Stimulated activated CD4-positive, alpha-beta T cell treated with anti-CD3 and anti-CD28 coated beads, Interleukin-2, amount 100 ng/mL, for 4 hours (primary cell): ENCODE data around the gene LPP.

Source experiments
- DNase-seq: peaks from one replicate; pipeline ENCODE4 v3.0.0-alpha.2; 2020; ENCODE audit warnings: low read depth

LPP gene

GRCh38 chr3:188918093-188918492, 764.1 kb downstream of the LPP start:
- DNase-seq: no peak

DNA sequence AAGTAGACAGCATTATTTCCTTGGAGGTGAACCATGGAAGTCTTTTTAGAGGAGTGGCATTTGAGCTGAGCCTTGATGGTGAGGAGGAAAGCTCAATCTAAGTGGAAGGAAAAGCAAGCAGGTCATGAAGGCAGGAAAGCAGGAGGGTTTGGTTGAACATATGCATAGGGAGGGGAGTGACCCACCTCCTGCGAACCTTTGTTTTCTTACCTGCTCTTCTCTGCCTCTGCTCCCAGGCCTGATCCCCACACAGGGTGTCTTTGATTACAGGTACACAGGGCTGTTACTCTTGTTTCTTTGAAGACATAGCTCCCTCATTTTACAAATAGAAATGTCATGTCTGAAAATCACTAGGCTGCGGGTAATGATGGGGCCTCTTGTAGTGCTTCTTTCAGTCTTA, 769.7 kb downstream of the LPP start:
- no peak for DNase-seq

- no peak for DNase-seq
Measured at GRCh38 chr3:188925376-188925775, 771.4 kb downstream of the LPP start.

DNA sequence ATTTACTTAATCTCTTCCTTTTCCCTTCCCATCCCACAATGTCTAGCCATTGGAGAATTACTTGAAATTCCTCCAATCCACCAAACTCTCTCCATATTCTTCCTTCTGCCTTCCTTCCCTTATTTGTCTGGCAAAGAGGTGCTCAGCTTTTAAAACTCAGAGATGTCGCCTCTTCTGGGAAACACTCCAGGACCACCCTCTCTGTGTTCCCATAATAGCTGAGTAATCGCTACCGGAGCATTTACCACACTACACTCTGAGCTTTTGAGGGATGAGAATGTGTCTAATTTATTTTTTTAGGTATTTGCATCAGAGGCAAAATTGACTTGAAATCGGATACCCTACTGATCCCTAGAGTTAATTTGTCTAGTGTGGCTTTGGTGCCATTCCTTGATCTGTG, 772.2 kb downstream of the LPP start:
- no peak for DNase-seq

GRCh38 chr3:188926741-188927511, 773.0 kb downstream of the LPP start:
- DNase-seq: no peak

DNA sequence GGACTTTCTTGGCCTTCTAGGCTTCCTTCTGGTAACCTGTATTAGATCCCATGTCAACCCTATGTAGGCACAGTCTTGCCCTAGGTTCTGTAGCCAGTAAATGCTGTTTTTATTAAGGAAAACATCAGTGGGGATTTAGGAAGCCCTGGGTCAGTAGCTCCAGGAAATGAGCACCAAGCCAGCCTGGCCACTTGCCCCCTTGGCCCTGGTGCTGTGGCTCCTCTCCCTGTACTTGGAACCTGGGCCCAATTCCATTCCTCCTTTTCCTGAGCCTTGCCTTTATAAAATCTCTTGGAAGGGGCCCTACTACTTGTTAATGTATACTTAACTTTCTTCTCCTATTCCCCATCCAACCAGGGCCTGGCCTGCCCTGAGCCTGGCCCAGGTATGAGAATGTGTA, 774.0 kb downstream of the LPP start:
- DNase-seq: no peak

- DNase-seq: no peak
Measured at GRCh38 chr3:188929137-188929536, 775.2 kb downstream of the LPP start.

DNA sequence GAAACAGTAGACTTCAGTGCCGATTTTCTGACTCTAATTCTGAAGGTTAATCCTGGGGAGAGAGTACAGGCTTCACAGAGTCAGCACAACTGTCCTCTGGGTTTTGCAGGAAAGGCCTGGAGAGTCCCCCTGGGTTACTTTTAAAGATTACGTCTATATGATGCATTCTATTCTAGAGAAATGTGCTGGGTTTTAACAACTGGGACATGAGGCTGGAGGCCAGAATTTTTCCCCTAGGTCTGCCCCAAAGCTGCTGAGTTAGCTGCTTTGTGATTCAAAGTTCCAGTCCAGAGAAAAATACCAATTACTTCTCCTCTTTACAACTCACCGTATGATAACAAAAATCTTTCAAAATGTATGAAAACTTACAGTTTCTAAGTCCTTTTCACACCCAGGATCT, 777.1 kb downstream of the LPP start:
- DNase-seq: no peak

- DNase-seq: no peak
Measured at GRCh38 chr3:188931531-188931930, 777.6 kb downstream of the LPP start.

- no peak for DNase-seq
Measured at GRCh38 chr3:188934989-188935388, 781.0 kb downstream of the LPP start.

DNA sequence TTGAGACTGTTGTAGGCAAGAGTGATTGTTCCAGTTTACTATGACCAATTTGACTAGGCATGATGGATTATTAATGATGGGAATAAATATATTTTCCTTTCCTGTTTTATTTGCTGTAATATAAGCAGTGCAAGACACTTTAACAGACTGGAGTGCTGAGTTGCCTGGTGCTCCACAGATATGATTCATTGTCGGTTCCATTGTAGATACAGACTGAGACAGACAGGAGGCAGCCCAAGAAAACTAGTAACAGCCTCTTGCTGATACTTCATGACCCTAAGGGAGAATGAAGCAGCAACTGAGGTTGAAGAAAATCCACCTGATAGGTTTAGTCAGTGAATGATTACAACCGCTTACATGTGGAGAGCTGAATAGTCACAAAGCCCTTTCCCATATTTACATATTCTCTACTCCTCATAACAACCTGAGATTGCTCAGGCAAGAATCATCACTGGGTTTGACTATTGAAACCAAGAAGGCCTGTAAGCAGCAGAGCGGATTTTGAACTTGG, 782.7 kb downstream of the LPP start:
- DNase-seq: no peak

DNA sequence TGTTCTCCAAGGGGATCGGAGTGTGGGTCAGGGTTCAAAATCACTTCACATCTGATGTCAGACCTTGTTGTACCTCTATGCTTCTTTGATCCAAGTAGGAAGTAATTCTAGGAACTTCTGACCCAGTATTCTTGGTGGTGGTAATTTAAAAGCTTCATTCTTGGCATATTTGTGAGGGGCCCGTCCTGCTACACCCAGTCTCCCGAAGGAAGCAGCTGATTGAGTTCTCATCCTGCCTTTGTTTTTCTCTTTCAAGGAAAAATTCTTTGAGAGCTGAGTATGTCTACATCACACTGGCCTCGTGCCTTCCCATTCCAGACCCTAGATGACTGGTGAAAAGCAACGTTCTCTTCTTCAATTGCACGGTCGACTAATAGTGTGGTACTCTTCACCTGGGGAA, 783.4 kb downstream of the LPP start:
- no peak for DNase-seq

- DNase-seq: no peak
Measured at GRCh38 chr3:188938999-188939398, 785.0 kb downstream of the LPP start.

- no peak for DNase-seq
Measured at GRCh38 chr3:188939814-188940572, 786.0 kb downstream of the LPP start.
